Measurements from ENCODE around the gene RCAN2. TPM values are rescaled to one million over a fixed set of nuclear protein-coding genes. Genes with fewer than 3 reads are reported as not detected.

The RCAN2 gene
- total and polyA plus RNA-seq, 9 donors = 12.0 to 75.3 (median 16.7) TPM

GRCh38 chr6:46246081-46246480 lies 245.2 kb downstream of the RCAN2 start:
- no peak for TF ChIP-seq CTCF (IDR thresholded peaks at IDR 0.05)
- TF ChIP-seq POLR2A (IDR thresholded peaks at IDR 0.05) = no peak
- no peak for TF ChIP-seq EP300 (IDR thresholded peaks at IDR 0.05)
- no peak for DNase-seq
- Histone ChIP-seq H3K27ac (no peak overlapping the region), H3K36me3 (no peaks in the 10 kb centered on the region), H3K27me3 (no peaks in the 10 kb centered on the region), H3K4me3 (no peak overlapping the region), H3K4me1 (ENCODE audit: insufficient read depth) (peaks cover 13% of the 10 kb centered on the region), H3K9me3 (no peaks in the 10 kb centered on the region)
- intact Hi-C loops (cut with DNase I) = no loop called here
- 84 to 96% (median 93%) methylated on average over 1 of the region's 1 CpG for WGBS, 3 donors

- Histone ChIP-seq H3K9me3 (no peaks in the 10 kb centered on the region), H3K27me3 (no peaks in the 10 kb centered on the region), H3K36me3 (no peaks in the 10 kb centered on the region), H3K27ac (no peak overlapping the region), H3K4me1 (ENCODE audit: insufficient read depth) (peaks cover 14% of the 10 kb centered on the region), H3K4me3 (no peak overlapping the region)
- 88 to 100% (median 96%) methylated on average over 1 of the region's 1 CpG for WGBS, 3 donors
- no peak for DNase-seq
- intact Hi-C loops (cut with DNase I) = no loop called here
- no peak for TF ChIP-seq EP300 (IDR thresholded peaks at IDR 0.05)
- TF ChIP-seq CTCF (IDR thresholded peaks at IDR 0.05) = no peak
- TF ChIP-seq POLR2A (IDR thresholded peaks at IDR 0.05) = no peak
Observed at GRCh38 chr6:46244670-46245069, 246.6 kb downstream of the RCAN2 start.

- intact Hi-C loops (cut with DNase I) = no loop called here
- TF ChIP-seq POLR2A (IDR thresholded peaks at IDR 0.05) (no peak), CTCF (IDR thresholded peaks at IDR 0.05) (no peak), EP300 (IDR thresholded peaks at IDR 0.05) (no peak)
Observed at GRCh38 chr6:46243754-46244153, 247.5 kb downstream of the RCAN2 start.

DNA sequence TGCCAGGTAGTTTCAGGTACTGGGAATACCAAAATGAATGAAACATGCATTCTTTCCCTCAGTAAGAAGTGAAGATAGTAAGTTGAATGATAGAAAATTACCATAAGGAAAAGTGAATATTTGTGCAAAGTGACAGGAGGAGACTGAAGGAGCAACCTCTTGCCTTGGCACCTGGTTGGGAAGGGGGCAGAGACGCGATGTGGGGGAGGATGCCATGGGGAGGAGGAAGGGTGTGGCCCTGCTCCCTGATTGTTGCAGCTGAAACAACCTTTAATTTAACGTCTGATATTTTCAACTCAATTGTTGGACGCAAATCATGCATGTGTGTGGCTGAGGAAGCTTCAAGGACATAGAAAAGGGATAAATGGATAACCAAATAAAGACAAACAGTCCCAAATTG lies 248.3 kb downstream of the RCAN2 start:
- intact Hi-C loops (cut with DNase I) = no loop called here
- no peak for DNase-seq
- peaks cover 14% of the 10 kb centered on the region for H3K4me1 ChIP-seq (ENCODE audit: insufficient read depth)
- H3K9me3 ChIP-seq = no peaks in the 10 kb centered on the region
- no peaks in the 10 kb centered on the region for H3K27me3 ChIP-seq
- no peak for TF ChIP-seq CTCF (IDR thresholded peaks at IDR 0.05)
- TF ChIP-seq EP300 (IDR thresholded peaks at IDR 0.05) = no peak
- no peak for TF ChIP-seq POLR2A (IDR thresholded peaks at IDR 0.05)
- H3K4me3 ChIP-seq = no peak overlapping the region
- H3K27ac ChIP-seq = no peak overlapping the region
- H3K36me3 ChIP-seq = no peaks in the 10 kb centered on the region
- 6 to 26% (median 10%) methylated on average over 4 of the region's 4 CpGs for WGBS, 3 donors

More at GRCh38 chr6:46243754-46244153, 247.5 kb downstream of the RCAN2 start:
- no peaks in the 10 kb centered on the region for H3K9me3 ChIP-seq
- H3K36me3 ChIP-seq = no peaks in the 10 kb centered on the region
- H3K4me3 ChIP-seq = no peak overlapping the region
- H3K4me1 ChIP-seq (ENCODE audit: insufficient read depth) = peaks cover 14% of the 10 kb centered on the region
- no peak for DNase-seq
- no peak overlapping the region for H3K27ac ChIP-seq
- H3K27me3 ChIP-seq = no peaks in the 10 kb centered on the region
- WGBS, 3 donors = 65 to 77% (median 70%) methylated on average over 5 of the region's 5 CpGs

Measured in ovary (tissue), 9 donors.